Stimulated activated CD4-positive, alpha-beta T cell treated with anti-CD3 and anti-CD28 coated beads, Interleukin-1b, Interleukin-23, amount 100 ng/mL, for 4 hours (primary cell): Measurements from ENCODE around the gene NAT9.

Experiments
- DNase-seq, 2 donors: peaks; one replicate each; pipeline ENCODE4 v3.0.0-alpha.2; 2020; ENCODE audit warnings: low read depth in 2 of 2

The NAT9 gene

GRCh38 chr17:74728702-74729075 is 47.5 kb downstream of the NAT9 start:
- no peak for DNase-seq

GRCh38 chr17:74728033-74728701 is 48.0 kb downstream of the NAT9 start:
- DNase-seq: no peak

GRCh38 chr17:74725111-74725510 is 51.0 kb downstream of the NAT9 start:
- no peak for DNase-seq

- no peak for DNase-seq
These were observed 52.3 kb downstream of the NAT9 start for GRCh38 chr17:74723891-74724290.

- DNase-seq: no peak
These were observed 53.4 kb downstream of the NAT9 start for GRCh38 chr17:74722782-74723181.
